GM12878 (cell line): ENCODE results near the gene ZBTB33. TPM values are rescaled to one million over a fixed set of nuclear protein-coding genes. Genes with fewer than 3 reads are reported as not detected.

ENCODE experiments used
- ATAC-seq: fragments of 200-7000 bp; cut with Tn5 transposase; 3 replicates; pipeline ENCODE4 v1.9.1; 2020; ENCODE audit warnings: mild to moderate bottlenecking, moderate library complexity
- BruUV-seq: library from RNA; stranded (reverse); fragments of 400-500 nt; replicated peaks from 2 replicates; lab custom pipeline; 2021; lab: Mats Ljungman, UMichigan
- CTCF ChIA-PET: fragments of 300-600 bp; sonication (Branson Sonifier 250); formaldehyde crosslinking; extraction: SDS; loops from one replicate; lab custom pipeline; 2021; ENCODE audit warnings: inconsistent platforms; lab: Yijun Ruan, JAX
- POLR2A ChIA-PET: fragments of 350-600 bp; formaldehyde crosslinking; extraction: SDS; loops from one replicate; lab custom pipeline; 2021; ENCODE audit warnings: inconsistent platforms; lab: Charles Lee
- RAD21 ChIA-PET: fragments of 300-600 bp; sonication (Branson Sonifier 250); formaldehyde crosslinking; loops from one replicate; lab custom pipeline; 2023; ENCODE audit warnings: antibody characterized with exemption; ENCODE audit not compliant: unreplicated experiment; lab: Charles Lee
- SMC1A ChIA-PET: fragments of 300-600 bp; sonication (Branson Sonifier 250); formaldehyde crosslinking; loops from one replicate; lab custom pipeline; 2023; ENCODE audit not compliant: unreplicated experiment, uncharacterized antibody; lab: Charles Lee
- DNase-seq: peaks from one replicate; pipeline ENCODE4 v3.0.0-alpha.2; 2011; ENCODE audit warnings: low read depth, low spot score
- FAIRE-seq: peaks from 3 replicates; lab custom pipeline; 2011; peaks lifted over from hg19 to GRCh38; lab: Jason Lieb, UNC
- H2AFZ ChIP-seq: 2 replicates; pipeline ENCODE4 v1.6.0; 2011; ENCODE audit warnings: low read depth, low read length, control low read depth; ENCODE audit not compliant: control insufficient read depth
- H3K27ac ChIP-seq: 2 replicates; pipeline ENCODE4 v1.5.1; 2011; ENCODE audit warnings: control low read depth; ENCODE audit not compliant: control insufficient read depth, insufficient read depth
- H3K27me3 ChIP-seq, 2 experiments: replicated peaks in 1 of 2; 2 replicates each; pipeline versions ENCODE4 v1.6.0 to v1.6.1; 2011; ENCODE audit warnings: low read length in 1 of 2; ENCODE audit not compliant: control insufficient read depth in 2 of 2, insufficient read depth in 2 of 2
- H3K36me3 ChIP-seq, 2 experiments: 2 replicates each; pipeline ENCODE4 v1.5.1; 2011; ENCODE audit warnings: low read length in 1 of 2; ENCODE audit not compliant: control insufficient read depth in 2 of 2, insufficient read depth in 2 of 2
- H3K4me1 ChIP-seq: 2 replicates; pipeline ENCODE4 v1.6.1; 2011; ENCODE audit warnings: mild to moderate bottlenecking, low read length, moderate library complexity, mixed read lengths; ENCODE audit not compliant: control insufficient read depth, insufficient read depth
- H3K4me2 ChIP-seq: 2 replicates; pipeline ENCODE4 v1.6.0; 2011; ENCODE audit warnings: control low read depth; ENCODE audit not compliant: control insufficient read depth, insufficient read depth
- H3K4me3 ChIP-seq: fragments of 200-600 bp; sonication (generic); 2 replicates; pipeline ENCODE4 v1.5.1; 2016
- H3K79me2 ChIP-seq: 2 replicates; pipeline ENCODE4 v1.6.0; 2011; ENCODE audit warnings: low read length; ENCODE audit not compliant: control insufficient read depth, insufficient read depth
- H3K9ac ChIP-seq: 2 replicates; pipeline ENCODE4 v1.8.0; 2011; ENCODE audit warnings: low read length, control low read depth, mixed read lengths; ENCODE audit not compliant: control insufficient read depth, insufficient read depth
- H3K9me3 ChIP-seq: replicated peaks from 3 replicates; pipeline ENCODE4 v1.5.1; 2011; ENCODE audit warnings: mild to moderate bottlenecking, low read length; ENCODE audit not compliant: control insufficient read depth, insufficient read depth
- H4K20me1 ChIP-seq: 2 replicates; pipeline ENCODE4 v1.6.0; 2011; ENCODE audit not compliant: control insufficient read depth, insufficient read depth
- HCFC1 ChIP-seq: fragments of 150-350 bp; IDR thresholded peaks from 2 replicates; pipeline ENCODE4 v1.6.1; 2014; ENCODE audit warnings: low read length
- LARP7 ChIP-seq: fragments of 450-650 bp; IDR thresholded peaks from 2 replicates; pipeline ENCODE4 v1.6.1; 2017; ENCODE audit warnings: mild to moderate bottlenecking
- PRDM15 ChIP-seq: fragments of 450-650 bp; formaldehyde crosslinking; IDR thresholded peaks from 2 replicates; pipeline ENCODE4 v1.4.0; 2020; ENCODE audit warnings: mild to moderate bottlenecking, moderate library complexity
- STAT3 ChIP-seq: IDR thresholded peaks from 2 replicates; pipeline ENCODE4 v1.6.1; 2011; ENCODE audit warnings: low read depth, low read length, improper control_type of control experiment
- TCF12 ChIP-seq: IDR thresholded peaks from 2 replicates; pipeline ENCODE4 v1.6.1; 2011; ENCODE audit warnings: low read depth, mild to moderate bottlenecking, low read length
- ZNF217 ChIP-seq: fragments of 450-650 bp; IDR thresholded peaks from 2 replicates; pipeline ENCODE4 v1.6.1; 2017; ENCODE audit warnings: antibody characterized with exemption, mild to moderate bottlenecking
- WGBS: methylation state at CpG from one replicate; pipeline ENCODE4 v1.1.6; 2016; ENCODE audit warnings: low lambda C conversion rate; ENCODE audit not compliant: insufficient replicate concordance, insufficient coverage; ENCODE audit errors: missing lambda C conversion rate; 5-methylcytosine and 5-hydroxymethylcytosine counted together
- in situ Hi-C: fragments of 300-500 bp; cut with MboI; formaldehyde crosslinking; loops from 9 replicates; pipeline ENCODE4 v1.14.3; 2018; ENCODE audit warnings: mixed read lengths
- intact Hi-C: fragments of 100-400 bp; cut with micrococcal nuclease; formaldehyde crosslinking; loops from one replicate; pipeline ENCODE4 v1.14.2; 2022; ENCODE audit not compliant: unreplicated experiment
- polyA plus RNA-seq, 11 experiments: library from polyadenylated mRNA; depleted of rRNA in 4 of 11; unstranded in 6 of 11; stranded (reverse) in 5 of 11; fragments of >200 nt; fragmentation: Nextera tagmentation in 4 of 11; fragmentation: Illumina TruSeq in 1 of 11; extraction: Ambion mirVana in 4 of 11; extraction: Trizol in 1 of 11; gene quantifications; 1 replicate in 1 of 11; 2 replicates in 10 of 11; pipeline versions ENCODE4 v1.2.1 to v1.2.3, GENCODE V29; 2011 to 2016; ENCODE audit warnings: inconsistent platforms in 2 of 11, missing spikeins in 2 of 11, low read depth in 1 of 11
- total RNA-seq, 4 experiments: library from RNA; depleted of rRNA in 3 of 4; stranded (reverse); fragments of >200 nt in 3 of 4; fragmentation: Illumina TruSeq in 1 of 4; extraction: Trizol in 1 of 4; gene quantifications; 2 replicates each; pipeline versions ENCODE4 v1.2.1 to v1.2.3, GENCODE V29; 2013 to 2021

Gene ZBTB33
- total and polyA plus RNA-seq, 10 of the 15 experiments (the other 5 are each of a cell fraction or from before 2014, with no cell fraction given): 5.2 to 26.3 (median 18.3) TPM

- TF ChIP-seq PRDM15 (CRISPR knock-in tag): no peak
These were observed 20.0 kb downstream of the ZBTB33 start (continued) for GRCh38 chrX:120270567-120270966.

GRCh38 chrX:120271218-120271617 is 20.6 kb downstream of the ZBTB33 start:
- no peaks in the 10 kb centered on the region for H4K20me1 ChIP-seq
- H3K9ac ChIP-seq: no peak overlapping the region
- 44% methylated on average over 2 of the region's 2 CpGs for WGBS
- no peaks in the 10 kb centered on the region for H3K27me3 ChIP-seq
- no peaks in the 10 kb centered on the region for H3K9me3 ChIP-seq
- DNase-seq (no peak), ATAC-seq (no peak), FAIRE-seq (no peak)
- H2AFZ ChIP-seq: no peak overlapping the region
- H3K79me2 ChIP-seq: no peaks in the 10 kb centered on the region
- ChIA-PET POLR2A (no interaction called here), RAD21 (no interaction called here), CTCF (no interaction called here), SMC1A (interaction anchor here (1.0 kb wide), 1 partner anchor 9 kb away, joined by 3 read pairs; no protein-coding TSS in a partner anchor)
- no peak overlapping the region for H3K4me3 ChIP-seq
- no TSS peak for BruUV-seq
- H3K36me3 ChIP-seq: no peaks in the 10 kb centered on the region
- TF ChIP-seq STAT3: no peak
- TF ChIP-seq ZNF217: no peak
- TF ChIP-seq TCF12: no peak
- TF ChIP-seq HCFC1: no peak
- TF ChIP-seq LARP7: no peak
- no peak overlapping the region for H3K27ac ChIP-seq
- intact Hi-C loops (no loop called here), in situ Hi-C loops (no loop called here)
- H3K4me2 ChIP-seq: no peak overlapping the region
- no peaks in the 10 kb centered on the region for H3K4me1 ChIP-seq
